ENCODE measurements around the gene NGDN. TPM values are rescaled to one million over a fixed set of nuclear protein-coding genes. Genes with fewer than 3 reads are reported as not detected.

Gene NGDN
- total RNA-seq, 1 donor from 2014 or later: 34.6 TPM

Other genes starting within 250 kb of the NGDN start
- gene RNF212B, start 231.8 kb upstream of the NGDN start, total RNA-seq: not detected in 2 replicates
- 6.9 and 8.4 TPM in 2 replicates for gene HOMEZ, start 183.6 kb upstream of the NGDN start, total RNA-seq
- 15.3 and 19.2 TPM in 2 replicates for gene PPP1R3E, start 166.8 kb upstream of the NGDN start, total RNA-seq
- gene BCL2L2, start 162.9 kb upstream of the NGDN start, total RNA-seq: 21.6 and 27.9 TPM in 2 replicates
- 175 and 183 TPM in 2 replicates for gene PABPN1, start 148.2 kb upstream of the NGDN start, total RNA-seq
- gene SLC22A17, start 116.8 kb upstream of the NGDN start, total RNA-seq: 36.4 and 42.7 TPM in 2 replicates
- 30.5 and 31.9 TPM in 2 replicates for gene EFS, start 104.5 kb upstream of the NGDN start, total RNA-seq
- not detected in 2 replicates for gene IL25, start 96.9 kb upstream of the NGDN start, total RNA-seq
- not detected in 2 replicates for gene CMTM5, start 92.7 kb upstream of the NGDN start, total RNA-seq
- not detected in 2 replicates for gene MYH6, start 61.4 kb upstream of the NGDN start, total RNA-seq
- gene MYH7, start 34.0 kb upstream of the NGDN start, total RNA-seq: not detected in 2 replicates
- gene ZFHX2, start 82.1 kb downstream of the NGDN start, total RNA-seq: 3.8 and 5.7 TPM in 2 replicates
- gene THTPA, start 86.6 kb downstream of the NGDN start, total RNA-seq: 22.3 and 25.7 TPM in 2 replicates
- gene AP1G2, start 98.1 kb downstream of the NGDN start, total RNA-seq: 27.5 and 32.6 TPM in 2 replicates
- gene JPH4, start 109.1 kb downstream of the NGDN start, total RNA-seq: not detected in 2 replicates
- gene DHRS2, start 166.7 kb downstream of the NGDN start, total RNA-seq: not detected in 2 replicates